Pons (tissue), 1 donor: Measurements from ENCODE around the gene SPIB.
"Not testable (repeated sequence)": the region's sequence is repeated elsewhere in the genome, so short reads cannot be mapped to it uniquely, and the experiment has no call there.

Experiments
- DNase-seq: peaks from one replicate; pipeline ENCODE4 v3.0.0-alpha.2; 2016; ENCODE audit warnings: low spot score

Gene SPIB

GRCh38 chr19:50390952-50391351 is 27.8 kb upstream of the SPIB start:
- DNase-seq, result not testable (repeated sequence)

- no peak for DNase-seq
These were observed 26.0 kb upstream of the SPIB start for GRCh38 chr19:50392759-50393158.

DNA sequence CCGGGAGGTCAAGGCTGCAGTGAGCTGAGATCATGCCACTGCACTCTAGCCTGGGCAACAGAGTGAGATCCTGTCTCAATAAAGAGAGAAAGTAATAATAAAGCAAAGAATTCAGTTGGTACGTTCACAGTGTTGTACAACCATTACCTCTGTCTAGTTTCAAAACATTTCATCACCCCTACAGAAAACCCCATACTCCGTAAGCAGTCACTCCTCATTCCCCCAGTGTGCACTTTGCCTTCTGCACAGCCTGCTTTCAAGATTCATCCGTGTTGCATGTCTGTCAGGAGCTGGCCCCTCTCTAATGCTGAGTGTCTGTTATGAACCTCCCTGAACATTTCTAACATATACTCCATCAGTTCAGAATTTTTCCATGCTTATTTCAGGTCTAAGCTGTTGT is 25.1 kb upstream of the SPIB start:
- no peak for DNase-seq

GRCh38 chr19:50394017-50394416 is 24.7 kb upstream of the SPIB start:
- DNase-seq, result no peak

GRCh38 chr19:50398675-50399367 is 19.9 kb upstream of the SPIB start:
- DNase-seq, result no peak

- no peak for DNase-seq
These were observed 19.4 kb upstream of the SPIB start for GRCh38 chr19:50399368-50399745.

DNA sequence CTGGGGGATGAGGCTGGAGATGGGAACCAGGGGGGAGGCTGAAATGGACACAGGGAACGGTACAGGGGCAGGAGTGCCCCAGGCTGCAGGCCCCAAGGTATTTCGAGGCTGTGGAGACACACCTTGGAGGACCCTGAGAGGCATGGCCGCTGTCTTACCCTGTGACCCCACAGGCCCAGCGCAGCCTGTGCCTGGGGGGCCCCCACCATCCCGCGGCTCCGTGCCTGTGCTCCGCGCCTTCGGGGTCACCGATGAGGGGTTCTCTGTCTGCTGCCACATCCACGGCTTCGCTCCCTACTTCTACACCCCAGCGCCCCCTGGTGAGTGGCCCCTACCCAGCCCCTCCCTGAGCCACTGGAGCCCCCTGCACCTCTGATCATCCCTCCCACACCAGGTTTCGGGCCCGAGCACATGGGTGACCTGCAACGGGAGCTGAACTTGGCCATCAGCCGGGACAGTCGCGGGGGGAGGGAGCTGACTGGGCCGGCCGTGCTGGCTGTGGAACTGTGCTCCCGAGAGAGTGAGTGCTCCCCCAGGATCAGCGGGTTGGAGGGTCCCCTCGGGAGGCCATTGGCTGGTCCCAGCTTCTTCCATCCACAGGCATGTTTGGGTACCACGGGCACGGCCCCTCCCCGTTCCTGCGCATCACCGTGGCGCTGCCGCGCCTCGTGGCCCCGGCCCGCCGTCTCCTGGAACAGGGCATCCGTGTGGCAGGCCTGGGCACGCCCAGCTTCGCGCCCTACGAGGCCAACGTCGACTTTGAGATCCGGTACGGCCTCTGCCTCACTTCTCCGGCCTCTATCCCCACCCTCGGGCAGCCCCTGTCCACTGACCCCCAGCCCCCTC is 16.9 kb upstream of the SPIB start:
- DNase-seq, result no peak

DNA sequence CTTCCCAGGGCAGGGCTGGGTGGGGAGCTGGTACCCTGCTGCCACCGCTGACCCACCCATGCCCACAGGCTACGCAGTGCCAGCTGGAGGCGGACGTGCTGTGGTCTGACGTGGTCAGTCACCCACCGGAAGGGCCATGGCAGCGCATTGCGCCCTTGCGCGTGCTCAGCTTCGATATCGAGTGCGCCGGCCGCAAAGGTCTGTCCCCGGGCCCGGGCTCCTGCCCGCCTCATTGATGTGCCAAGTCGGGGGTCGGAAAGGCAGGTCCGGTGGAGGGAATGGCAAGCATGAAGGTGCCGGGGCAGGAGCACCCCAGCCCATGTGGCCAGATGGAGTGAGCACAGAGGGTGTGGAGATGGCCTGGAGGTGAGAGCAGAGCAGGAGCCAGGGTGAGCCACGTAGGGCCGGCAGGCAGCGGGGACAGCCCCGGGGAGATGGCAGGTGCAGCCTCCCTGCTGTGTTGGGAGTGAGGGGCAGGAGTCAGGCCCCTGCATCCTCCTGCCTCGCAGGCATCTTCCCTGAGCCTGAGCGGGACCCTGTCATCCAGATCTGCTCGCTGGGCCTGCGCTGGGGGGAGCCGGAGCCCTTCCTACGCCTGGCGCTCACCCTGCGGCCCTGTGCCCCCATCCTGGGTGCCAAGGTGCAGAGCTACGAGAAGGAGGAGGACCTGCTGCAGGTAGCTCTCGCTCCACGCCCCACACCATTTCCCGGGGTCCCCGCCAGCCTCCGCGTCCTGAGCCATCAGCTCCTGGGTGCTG is 16.0 kb upstream of the SPIB start:
- no peak for DNase-seq

GRCh38 chr19:50406156-50406820 is 12.4 kb upstream of the SPIB start:
- DNase-seq, result no peak

DNA sequence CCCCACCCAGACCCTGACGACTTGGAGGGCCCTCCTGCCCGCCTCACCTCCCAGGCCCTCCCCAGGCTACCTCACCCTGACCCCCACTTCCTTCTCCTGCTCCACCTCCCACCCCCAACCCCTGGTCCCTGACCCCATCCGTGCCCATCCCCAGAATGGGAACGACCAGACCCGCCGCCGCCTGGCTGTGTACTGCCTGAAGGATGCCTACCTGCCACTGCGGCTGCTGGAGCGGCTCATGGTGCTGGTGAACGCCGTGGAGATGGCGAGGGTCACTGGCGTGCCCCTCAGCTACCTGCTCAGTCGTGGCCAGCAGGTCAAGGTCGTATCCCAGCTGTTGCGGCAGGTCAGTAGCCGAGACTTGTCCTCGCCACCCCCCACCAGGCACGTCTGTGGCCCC is 11.9 kb upstream of the SPIB start:
- no peak for DNase-seq

GRCh38 chr19:50409347-50409746 is 9.4 kb upstream of the SPIB start:
- no peak for DNase-seq

DNA sequence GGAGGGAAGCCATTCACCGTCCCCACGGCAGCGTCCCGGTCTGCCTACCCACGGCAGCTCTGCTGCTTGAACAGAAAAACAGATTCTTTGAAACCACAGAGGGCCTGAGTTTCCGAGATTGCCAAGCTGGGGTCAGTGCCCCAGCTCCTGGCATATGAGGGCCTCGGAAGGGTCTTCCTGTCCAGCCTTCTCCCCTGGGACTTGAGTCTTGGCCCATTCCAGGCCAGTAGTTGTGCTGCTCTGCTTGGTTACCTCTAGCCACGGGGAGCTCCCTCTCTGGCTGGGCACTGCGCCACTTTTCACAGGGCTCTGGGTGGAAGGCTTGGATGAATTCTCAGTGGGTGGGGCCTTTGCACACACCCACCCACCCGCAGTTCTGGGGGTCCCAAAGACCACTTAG is 8.6 kb upstream of the SPIB start:
- DNase-seq, result no peak

DNA sequence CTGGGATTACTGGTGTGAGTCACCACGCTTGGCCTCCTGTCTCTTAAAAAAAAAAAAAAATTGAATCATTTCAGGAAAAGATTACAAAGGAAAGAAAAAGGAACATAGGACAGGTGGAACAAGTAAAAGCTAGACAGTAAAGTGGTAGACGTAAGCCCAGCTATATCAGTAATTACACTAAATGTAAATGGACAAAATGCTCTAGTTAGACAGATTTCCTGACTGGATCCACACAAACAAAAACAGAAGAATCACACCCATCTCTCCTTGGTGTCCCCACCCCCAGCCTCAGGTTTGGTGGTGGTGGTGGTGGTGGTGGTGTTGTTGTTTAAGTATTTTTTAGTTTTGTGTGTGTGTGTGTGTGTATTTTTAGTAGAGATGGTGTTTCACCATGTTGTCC is 6.3 kb upstream of the SPIB start:
- no peak for DNase-seq

DNA sequence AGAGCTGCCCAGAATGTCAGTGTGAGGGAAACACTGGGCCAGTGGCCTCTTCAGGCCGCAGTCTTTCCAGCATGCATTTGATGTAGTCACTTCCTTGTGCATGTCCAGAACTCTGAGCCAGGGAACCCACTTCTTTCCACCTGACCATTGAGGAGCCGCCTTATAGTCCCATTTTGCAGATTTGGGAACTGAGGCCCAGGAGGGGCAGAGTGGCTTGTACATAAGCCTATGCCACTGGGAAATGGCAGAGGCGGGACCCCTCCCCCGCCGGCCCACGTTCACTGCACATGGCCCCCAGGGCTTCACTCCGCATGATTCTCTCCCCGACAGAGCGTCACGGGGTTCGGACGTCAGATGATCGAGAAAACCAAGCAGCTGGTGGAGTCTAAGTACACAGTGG is 5.6 kb upstream of the SPIB start:
- no peak for DNase-seq

- no peak for DNase-seq
These were observed 5.2 kb upstream of the SPIB start for GRCh38 chr19:50413531-50413930.

DNA sequence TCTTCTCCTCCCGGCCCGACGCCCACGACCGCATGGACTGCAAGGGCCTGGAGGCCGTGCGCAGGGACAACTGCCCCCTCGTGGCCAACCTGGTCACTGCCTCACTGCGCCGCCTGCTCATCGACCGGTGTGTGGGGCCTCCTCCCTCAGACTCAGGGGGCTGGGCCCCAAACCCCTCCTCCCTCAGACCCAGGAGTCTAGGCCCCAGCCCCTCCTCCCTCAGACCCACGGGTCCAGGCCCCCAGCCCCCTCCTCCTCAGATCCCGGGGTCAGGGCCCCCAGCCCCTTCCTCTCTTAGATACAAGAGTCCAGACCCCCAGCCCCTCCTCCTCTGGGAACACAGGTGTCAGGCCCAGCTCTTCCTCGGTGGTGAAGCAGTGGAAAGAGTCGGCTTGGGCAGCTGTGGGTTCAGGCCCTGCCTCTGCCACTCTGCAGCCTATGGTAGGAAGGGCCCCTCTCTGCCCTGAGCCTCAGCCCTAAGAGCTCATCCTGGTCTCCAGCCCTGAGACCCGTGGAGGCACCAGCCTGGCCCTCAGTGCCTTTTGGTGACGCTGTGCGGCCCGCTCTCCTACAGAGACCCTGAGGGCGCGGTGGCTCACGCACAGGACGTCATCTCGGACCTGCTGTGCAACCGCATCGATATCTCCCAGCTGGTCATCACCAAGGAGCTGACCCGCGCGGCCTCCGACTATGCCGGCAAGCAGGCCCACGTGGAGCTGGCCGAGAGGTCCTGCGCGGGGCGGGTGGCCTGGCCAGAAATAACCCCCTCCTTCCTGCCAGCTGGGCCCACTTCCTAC is 3.7 kb upstream of the SPIB start:
- DNase-seq, result no peak

DNA sequence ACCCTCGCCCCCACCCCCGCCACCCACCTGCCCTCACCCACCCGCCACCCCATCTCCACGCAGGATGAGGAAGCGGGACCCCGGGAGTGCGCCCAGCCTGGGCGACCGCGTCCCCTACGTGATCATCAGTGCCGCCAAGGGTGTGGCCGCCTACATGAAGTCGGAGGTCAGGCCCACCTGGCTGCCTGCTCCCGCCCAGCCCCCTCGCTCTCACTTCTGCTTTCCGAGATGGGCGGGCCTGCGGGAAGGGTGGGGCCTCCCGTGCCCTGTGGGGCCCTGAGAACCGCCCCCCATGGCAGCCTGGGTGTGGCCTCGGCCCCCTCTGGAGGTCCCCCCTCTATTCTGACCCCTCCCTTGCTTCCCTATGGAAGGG is 3.1 kb upstream of the SPIB start:
- DNase-seq, result no peak

- no peak for DNase-seq
These were observed 2.4 kb upstream of the SPIB start for GRCh38 chr19:50416034-50416977.

GRCh38 chr19:50417111-50418081 is 1.3 kb upstream of the SPIB start:
- no peak for DNase-seq
